Lower leg skin (tissue), 4 donors: ENCODE results near the gene DCHS1. TPM values are rescaled to one million over a fixed set of nuclear protein-coding genes. Genes with fewer than 3 reads are reported as not detected.
A peak's percentile ranks its signal among the peaks of the same experiment; 100 is the strongest.

Experiments
- DNase-seq, 2 donors: peaks; one replicate each; pipeline ENCODE4 v3.0.0-alpha.2; 2019; ENCODE audit warnings: low spot score in 2 of 2
- H3K4me3 ChIP-seq: fragments of 200-600 bp; sonication (generic); 2 replicates; pipeline ENCODE4 v1.5.1; 2017; ENCODE audit warnings: mild to moderate bottlenecking, low read depth; ENCODE audit not compliant: poor library complexity, severe bottlenecking
- CTCF ChIP-seq, 3 donors: fragments of 450-650 bp; IDR thresholded peaks; one replicate each; pipeline ENCODE4 v1.5.1; 2016; ENCODE audit warnings: antibody characterized with exemption in 3 of 3, mild to moderate bottlenecking in 3 of 3, moderate library complexity in 2 of 3
- POLR2A ChIP-seq, 2 donors: fragments of 450-650 bp; IDR thresholded peaks; one replicate each; pipeline ENCODE4 v1.6.1; 2016 to 2017; ENCODE audit warnings: antibody characterized with exemption in 2 of 2, mild to moderate bottlenecking in 1 of 2, moderate library complexity in 1 of 2
- WGBS, 2 donors: methylation state at CpG; one replicate each; pipeline ENCODE4 v1.1.5; 2018; 5-methylcytosine and 5-hydroxymethylcytosine counted together
- intact Hi-C: fragments of 100-400 bp; cut with DNase I; formaldehyde crosslinking; loops from one replicate; pipeline ENCODE4 v1.15.0; 2023; ENCODE audit warnings: low total_unique reads
- total RNA-seq, 4 donors: library from RNA; depleted of rRNA; stranded (reverse); fragments of >200 nt; gene quantifications; one replicate each; pipeline ENCODE4 v1.1.0, GENCODE V29; 2016

DCHS1 gene
- total RNA-seq, 4 donors from 2014 or later: 4.0 to 9.0 (median 5.4) TPM

- no peak for DNase-seq
- TF ChIP-seq CTCF (IDR thresholded peaks at IDR 0.05) (no peak), POLR2A (IDR thresholded peaks at IDR 0.05) (no peak)
- WGBS, 2 donors: 90 to 92% methylated on average over 15 to 17 of the region's 17 CpGs
- intact Hi-C loops: no loop called here
- H3K4me3 ChIP-seq: no peak overlapping the region
These were observed 29.7 kb downstream of the DCHS1 start for GRCh38 chr11:6625832-6626420.

- intact Hi-C loops: no loop called here
- peak in 1 of 2 donors; percentile 73 for DNase-seq
- whole genome bisulfite sequencing, 2 donors: 90 to 96% methylated on average over 6 to 12 of the region's 12 CpGs
- no peak overlapping the region for H3K4me3 ChIP-seq
- TF ChIP-seq POLR2A (IDR thresholded peaks at IDR 0.05): no peak
- no peak for TF ChIP-seq CTCF (IDR thresholded peaks at IDR 0.05)
These were observed 30.3 kb downstream of the DCHS1 start for GRCh38 chr11:6625156-6625831.

GRCh38 chr11:6623391-6624363 is 31.9 kb downstream of the DCHS1 start:
- TF ChIP-seq POLR2A (IDR thresholded peaks at IDR 0.05) (no peak), CTCF (IDR thresholded peaks at IDR 0.05) (no peak)
- DNase-seq: peak in 1 of 2 donors; percentile 74
- no peak overlapping the region for H3K4me3 ChIP-seq
- intact Hi-C loops: no loop called here
- WGBS, 2 donors: 89 to 90% methylated on average over 30 to 31 of the region's 31 CpGs

GRCh38 chr11:6622261-6623171 is 33.1 kb downstream of the DCHS1 start:
- intact Hi-C loops: no loop called here
- no peak overlapping the region for H3K4me3 ChIP-seq
- TF ChIP-seq CTCF (IDR thresholded peaks at IDR 0.05): no peak
- no peak for TF ChIP-seq POLR2A (IDR thresholded peaks at IDR 0.05)
- WGBS, 2 donors: 84 to 88% methylated on average over 15 to 21 of the region's 24 CpGs
- DNase-seq: no peak

- DNase-seq: no peak
- intact Hi-C loops: no loop called here
- WGBS, 2 donors: 86 to 90% methylated on average over 14 to 15 of the region's 16 CpGs
- TF ChIP-seq POLR2A (IDR thresholded peaks at IDR 0.05) (no peak), CTCF (IDR thresholded peaks at IDR 0.05) (no peak)
- no peak overlapping the region for H3K4me3 ChIP-seq
These were observed 33.8 kb downstream of the DCHS1 start for GRCh38 chr11:6621711-6622211.
